Fibroblast of lung (primary cell): Measurements from ENCODE around the gene TFIP11.

Experiments used
- EZH2 ChIP-seq: IDR thresholded peaks from 2 replicates; pipeline ENCODE4 v1.5.1; 2012; ENCODE audit warnings: low read length, control low read depth, mild to moderate bottlenecking; ENCODE audit errors: missing control alignments
- TF ChIP-seq, protein P1 (sequence below), 2 donors: IDR thresholded peaks in 1 of 2; conservative IDR thresholded peaks in 1 of 2; 1 replicate in 1 of 2; 2 replicates in 1 of 2; pipeline ENCODE4 v1.5.1; 2011 to 2012; ENCODE audit warnings: low read length in 2 of 2, control low read depth in 1 of 2, inconsistent platforms in 1 of 2, low read depth in 1 of 2, mild to moderate bottlenecking in 1 of 2

DNA sequence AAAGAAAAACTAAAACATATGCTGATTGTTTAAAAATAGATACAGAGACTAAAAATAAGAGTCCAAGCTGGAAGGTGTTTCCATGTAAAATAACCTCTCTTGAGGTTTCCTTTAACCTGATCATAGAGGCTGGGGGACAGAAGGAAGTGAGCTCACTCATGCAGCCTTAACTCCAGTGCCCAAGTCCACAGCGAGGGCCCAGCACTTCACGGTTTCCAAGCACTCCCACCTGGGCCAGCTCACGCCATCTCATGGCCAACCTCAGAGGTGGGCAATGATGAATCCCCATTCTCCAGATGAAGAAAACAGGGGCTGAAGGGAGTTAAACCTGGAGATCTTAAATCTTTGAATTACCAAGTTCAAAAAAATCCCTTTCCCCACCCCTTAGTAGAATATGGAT, 14.9 kb upstream of the TFIP11 start:
- TF ChIP-seq, protein P1, sequence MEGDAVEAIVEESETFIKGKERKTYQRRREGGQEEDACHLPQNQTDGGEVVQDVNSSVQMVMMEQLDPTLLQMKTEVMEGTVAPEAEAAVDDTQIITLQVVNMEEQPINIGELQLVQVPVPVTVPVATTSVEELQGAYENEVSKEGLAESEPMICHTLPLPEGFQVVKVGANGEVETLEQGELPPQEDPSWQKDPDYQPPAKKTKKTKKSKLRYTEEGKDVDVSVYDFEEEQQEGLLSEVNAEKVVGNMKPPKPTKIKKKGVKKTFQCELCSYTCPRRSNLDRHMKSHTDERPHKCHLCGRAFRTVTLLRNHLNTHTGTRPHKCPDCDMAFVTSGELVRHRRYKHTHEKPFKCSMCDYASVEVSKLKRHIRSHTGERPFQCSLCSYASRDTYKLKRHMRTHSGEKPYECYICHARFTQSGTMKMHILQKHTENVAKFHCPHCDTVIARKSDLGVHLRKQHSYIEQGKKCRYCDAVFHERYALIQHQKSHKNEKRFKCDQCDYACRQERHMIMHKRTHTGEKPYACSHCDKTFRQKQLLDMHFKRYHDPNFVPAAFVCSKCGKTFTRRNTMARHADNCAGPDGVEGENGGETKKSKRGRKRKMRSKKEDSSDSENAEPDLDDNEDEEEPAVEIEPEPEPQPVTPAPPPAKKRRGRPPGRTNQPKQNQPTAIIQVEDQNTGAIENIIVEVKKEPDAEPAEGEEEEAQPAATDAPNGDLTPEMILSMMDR (conservative IDR thresholded peaks at IDR 0.05 in 1 of 2, IDR thresholded peaks at IDR 0.05 in 1 of 2; ENCODE audit: low read depth in 1 of 2, low read length in 2 of 2): no peak
- no peak for TF ChIP-seq EZH2
